HG02840 (cell line): ENCODE data around the gene METTL2B.
"Not testable (repeated sequence)": the region's sequence is repeated elsewhere in the genome, so short reads cannot be mapped to it uniquely, and the experiment has no call there.

Source experiments
- ATAC-seq: cut with Tn5 transposase; IDR thresholded peaks from one replicate; pipeline ENCODE4 v1.9.1; 2021; ENCODE audit warnings: mild to moderate bottlenecking, moderate library complexity, moderate number of reproducible peaks; ENCODE audit not compliant: unreplicated experiment, low FRiP score

METTL2B gene

DNA sequence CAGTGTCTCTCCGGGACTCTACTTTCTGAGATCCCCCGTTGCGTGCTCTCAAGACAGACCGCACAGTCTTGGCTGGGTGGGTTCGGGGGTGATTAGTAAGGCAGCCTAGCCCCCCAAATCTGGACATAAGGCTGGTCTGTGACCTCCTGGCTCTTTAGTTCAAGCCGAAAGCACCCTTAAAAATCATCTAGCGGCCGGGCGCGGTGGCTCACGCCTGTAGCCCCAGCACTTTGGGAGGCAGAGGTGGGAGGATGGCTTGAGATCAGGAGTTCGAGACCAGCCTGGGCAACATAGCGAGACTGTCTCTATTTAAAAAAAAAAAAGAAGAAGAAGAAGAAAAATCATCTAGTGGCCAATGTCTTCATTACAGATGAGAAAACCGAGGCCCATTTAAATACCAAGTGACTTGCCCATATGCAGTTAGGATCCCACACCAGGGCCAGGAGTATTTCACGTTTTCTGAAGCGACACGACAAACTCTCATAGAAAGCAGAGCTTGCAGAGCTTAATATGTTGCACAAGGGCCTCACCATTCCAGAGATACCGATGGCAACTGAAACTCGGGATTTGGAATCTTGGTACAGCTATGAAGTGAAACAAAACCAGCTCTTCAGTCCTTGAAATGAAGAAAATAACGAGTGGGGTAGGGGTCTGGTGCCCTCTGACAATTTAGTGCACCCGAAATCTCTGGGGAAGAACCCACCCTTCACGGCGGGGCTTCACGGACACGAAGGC is 21.6 kb upstream of the METTL2B start:
- ATAC-seq, result no peak

DNA sequence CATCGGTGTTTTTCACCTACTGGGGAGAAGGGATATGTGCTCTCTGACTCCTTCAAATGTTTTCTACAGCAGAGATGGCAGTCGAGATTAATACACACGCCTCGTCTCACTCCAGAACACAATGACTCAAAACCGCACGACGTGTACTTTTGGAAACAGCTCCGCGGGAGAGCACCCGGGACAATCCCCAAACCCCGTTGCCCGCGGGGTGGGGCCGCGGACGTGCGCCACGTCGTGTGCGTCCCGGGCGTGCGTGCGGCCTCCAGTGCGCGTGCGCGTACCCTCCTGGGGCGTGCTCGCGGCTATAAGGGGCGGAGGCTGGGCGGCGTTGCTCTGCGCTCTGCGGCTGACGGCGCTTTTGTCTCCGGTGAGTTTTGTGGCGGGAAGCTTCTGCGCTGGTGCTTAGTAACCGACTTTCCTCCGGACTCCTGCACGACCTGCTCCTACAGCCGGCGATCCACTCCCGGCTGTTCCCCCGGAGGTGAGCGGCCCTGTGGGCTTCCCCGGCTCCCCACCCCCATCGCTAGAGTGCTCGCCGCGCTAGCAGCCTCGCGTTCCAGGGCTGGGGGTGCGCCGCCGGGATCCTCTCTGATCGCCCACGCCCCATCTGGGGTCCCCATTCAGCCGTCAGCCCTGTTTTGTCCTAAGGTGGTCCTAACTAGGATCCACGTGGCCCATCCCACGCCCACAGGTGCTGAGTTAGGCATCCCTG is 20.8 kb upstream of the METTL2B start, which contains the start of gene HILPDA:
TSS of gene HILPDA (plus strand) at position 336 of the 712 bp plus-strand sequence. CDS start 1,391 bp downstream, outside the sequence.
- peak; percentile 70 for ATAC-seq

DNA sequence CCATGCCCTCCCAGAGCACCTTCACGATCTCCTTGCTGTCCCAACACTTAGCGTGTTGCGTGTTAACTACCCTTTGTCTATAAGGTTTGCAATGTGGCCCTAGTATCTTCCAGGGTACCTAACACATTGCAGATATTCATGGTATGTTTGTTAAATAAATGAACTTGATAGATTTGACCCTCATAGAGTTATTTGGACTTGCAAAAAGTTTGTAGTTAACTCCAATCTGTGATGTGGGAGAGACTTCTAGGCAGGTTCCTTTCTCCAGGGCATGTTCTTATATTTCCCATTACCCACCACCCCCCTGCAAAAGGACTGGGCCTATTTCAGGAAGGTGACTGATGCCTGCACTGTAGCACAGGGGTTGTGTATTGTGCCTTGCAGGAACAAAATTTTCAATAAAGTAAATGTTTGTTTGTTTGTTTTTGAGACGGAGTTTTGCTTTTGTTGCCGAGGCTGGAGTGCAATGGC is 20.3 kb upstream of the METTL2B start:
- no peak for ATAC-seq

DNA sequence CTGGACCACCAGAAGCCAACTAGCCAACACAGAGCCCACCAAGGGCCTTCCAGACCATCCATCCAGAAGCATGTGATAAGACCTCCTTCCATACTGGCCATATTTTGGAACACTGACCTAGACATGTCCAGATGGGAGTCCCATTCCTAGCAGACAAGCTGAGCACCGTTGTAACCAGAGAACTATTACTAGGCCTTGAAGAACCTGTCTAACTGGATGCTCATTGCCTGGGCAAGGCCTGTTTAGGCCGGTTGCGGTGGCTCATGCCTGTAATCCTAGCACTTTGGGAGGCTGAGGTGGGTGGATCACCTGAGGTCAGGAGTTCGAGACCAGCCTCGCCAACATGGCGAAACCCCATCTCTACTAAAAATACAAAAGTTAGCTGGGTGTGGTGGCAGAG is 19.2 kb upstream of the METTL2B start:
- ATAC-seq, result not testable (repeated sequence)

DNA sequence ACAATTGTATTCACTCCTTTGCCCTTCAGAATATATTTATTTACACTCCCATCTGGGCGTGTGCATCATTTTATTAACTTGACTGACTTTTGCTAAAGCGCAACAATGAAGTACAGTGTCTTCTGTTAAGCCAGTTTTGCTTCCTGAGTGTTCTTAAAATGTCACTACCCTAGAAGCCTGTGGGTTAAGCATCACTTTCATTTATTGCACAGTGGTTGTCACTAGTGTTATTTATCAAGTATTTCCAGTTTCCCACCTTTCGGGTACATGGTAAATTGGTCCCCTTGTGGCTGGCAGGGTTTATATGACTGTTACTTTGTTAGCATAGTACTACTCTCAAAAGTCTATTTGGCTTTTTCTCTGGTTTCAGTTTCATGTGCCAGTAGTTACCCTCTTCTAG is 17.6 kb upstream of the METTL2B start:
- peak; percentile 14 for ATAC-seq

DNA sequence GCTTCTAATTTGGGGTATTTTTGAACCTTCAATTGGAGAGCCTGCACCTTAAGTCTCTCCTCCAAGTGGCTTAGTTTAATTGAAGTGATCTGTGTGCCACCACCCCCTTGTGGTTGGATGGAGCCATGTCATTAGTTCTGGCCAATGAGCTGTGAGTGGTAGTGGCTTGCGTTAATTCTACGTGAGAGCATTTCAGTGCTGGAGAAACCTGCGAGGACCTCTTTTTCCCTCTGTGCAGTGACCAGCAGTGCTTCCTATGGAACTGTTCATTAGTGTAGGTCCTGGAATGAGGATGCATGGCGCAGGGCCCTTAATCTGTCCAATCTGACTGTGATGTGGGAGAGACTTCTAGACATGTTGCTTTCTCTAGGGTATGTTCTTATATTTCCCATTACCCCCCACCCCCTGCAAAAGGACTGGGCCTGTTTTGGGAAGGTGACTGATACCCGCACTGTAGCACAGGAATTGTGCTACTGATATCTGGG is 17.1 kb upstream of the METTL2B start:
- peak; percentile 42 for ATAC-seq

DNA sequence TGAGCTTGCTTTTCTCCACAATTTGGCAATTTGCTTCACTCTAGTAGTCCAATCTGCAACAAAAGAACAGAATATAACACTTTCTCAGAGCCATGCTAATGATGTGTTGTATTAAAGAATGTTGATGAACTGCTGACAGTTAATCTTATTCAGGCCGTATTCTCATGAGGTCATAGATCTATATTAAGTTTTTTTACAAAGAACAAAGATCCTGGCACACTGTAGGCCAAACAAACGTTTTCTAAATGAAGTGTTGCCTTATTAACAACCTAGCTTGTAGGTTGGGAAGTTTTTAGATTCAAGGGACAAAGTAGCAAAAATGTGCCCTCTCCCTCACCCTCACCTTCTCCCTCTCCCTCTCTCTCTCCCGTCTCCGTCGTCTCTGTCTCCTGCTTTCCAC is 14.1 kb upstream of the METTL2B start:
- ATAC-seq, result no peak

DNA sequence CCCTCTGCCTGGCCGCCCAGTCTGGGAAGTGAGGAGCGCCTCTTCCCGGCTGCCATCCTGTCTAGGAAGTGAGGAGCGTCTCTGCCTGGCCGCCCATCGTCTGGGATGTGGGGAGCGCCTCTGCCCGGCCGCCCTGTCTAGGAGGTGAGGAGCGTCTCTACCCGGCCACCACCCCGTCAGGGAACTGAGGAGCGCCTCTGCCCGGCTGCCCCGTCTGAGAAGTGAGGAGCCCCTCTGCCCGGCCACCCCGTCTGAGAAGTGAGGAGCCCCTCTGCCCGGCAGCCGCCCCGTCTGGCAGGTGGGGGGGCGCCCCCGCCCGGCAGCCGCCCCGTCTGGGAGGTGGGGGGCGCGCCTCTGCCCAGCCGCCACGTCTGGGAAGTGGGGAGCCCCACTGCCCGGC is 13.2 kb upstream of the METTL2B start:
- ATAC-seq, result not testable (repeated sequence)

DNA sequence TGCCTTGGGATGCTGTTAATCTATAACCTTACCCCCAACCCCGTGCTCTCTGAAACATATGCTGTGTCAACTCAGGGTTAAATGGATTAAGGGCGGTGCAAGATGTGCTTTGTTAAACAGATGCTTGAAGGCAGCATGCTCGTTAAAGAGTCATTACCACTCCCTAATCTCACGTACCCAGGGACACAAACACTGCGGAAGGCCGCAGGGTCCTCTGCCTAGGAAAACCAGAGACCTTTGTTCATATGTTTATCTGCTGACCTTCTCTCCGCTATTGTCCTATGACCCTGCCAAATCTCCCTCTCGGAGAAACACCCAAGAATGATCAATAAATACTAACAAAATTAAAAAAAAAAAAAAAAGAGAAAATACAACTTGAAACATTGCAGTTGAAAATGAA is 12.6 kb upstream of the METTL2B start:
- ATAC-seq, result not testable (repeated sequence)

DNA sequence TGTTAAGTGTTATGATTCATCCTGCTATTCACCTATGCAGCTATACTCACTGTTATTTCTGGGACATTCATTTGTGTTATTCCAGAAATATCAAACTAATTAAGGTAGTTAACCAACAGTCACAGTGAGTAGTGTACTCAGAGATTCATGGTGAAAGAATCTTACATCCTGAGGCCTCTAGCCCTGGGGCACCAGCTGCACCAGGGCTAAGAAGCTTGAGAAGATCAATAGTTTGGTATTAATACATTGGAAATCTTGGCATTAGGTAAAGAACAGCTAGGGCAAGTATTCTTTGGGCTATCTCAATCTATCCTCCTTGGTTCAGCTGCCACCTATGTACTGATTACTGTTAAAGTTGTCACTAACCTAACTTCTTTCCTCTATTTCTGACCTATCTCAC is 9.7 kb upstream of the METTL2B start:
- not testable (repeated sequence) for ATAC-seq

DNA sequence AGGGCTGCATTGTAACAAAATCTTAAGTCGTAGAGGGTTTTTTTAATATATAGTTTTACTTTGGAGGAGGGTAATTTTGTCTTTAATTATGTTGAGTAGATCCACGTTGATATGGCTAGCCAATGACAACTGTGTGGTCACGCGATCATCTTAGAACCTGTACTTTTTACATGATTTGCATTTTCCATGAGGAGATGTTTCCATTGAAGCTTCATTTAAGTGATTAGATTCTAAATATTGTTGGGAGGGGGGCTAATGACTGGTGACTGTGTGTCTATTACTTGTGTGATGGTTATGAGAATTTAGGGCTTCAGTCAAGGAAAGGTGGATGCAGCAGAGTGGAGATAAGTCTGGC is 765 bp downstream of the METTL2B start:
- ATAC-seq, result not testable (repeated sequence)

DNA sequence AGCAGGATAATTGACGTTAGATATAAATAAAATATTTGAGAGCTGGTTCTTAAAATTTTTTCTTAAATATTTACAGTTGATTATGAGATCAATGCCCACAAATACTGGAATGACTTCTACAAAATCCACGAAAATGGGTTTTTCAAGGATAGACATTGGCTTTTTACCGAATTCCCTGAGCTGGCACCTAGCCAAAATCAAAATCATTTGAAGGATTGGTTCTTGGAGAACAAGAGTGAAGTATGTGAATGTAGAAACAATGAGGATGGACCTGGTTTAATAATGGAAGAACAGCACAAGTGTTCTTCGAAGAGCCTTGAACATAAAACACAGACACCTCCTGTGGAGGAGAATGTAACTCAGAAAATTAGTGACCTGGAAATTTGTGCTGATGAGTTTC is 2.5 kb downstream of the METTL2B start:
- ATAC-seq, result not testable (repeated sequence)

DNA sequence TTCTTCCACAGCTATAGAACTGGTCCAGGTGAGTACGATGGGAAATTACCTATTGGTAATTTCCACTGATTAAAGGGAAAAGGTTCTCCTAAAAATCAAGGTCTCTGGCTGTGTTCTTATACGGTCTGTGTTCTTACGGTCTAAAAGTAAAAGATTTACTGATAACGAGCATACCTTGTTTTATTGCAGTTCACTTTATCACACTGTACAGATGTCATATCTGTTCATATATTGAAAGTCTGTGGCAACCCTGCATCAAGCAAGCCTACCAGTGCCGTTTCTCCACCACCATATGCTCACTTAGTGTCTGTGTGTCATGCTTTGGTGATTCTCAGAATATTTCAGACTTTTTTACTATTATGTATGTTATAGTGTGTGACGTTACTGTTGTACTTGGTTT is 11.6 kb downstream of the METTL2B start:
- not testable (repeated sequence) for ATAC-seq

DNA sequence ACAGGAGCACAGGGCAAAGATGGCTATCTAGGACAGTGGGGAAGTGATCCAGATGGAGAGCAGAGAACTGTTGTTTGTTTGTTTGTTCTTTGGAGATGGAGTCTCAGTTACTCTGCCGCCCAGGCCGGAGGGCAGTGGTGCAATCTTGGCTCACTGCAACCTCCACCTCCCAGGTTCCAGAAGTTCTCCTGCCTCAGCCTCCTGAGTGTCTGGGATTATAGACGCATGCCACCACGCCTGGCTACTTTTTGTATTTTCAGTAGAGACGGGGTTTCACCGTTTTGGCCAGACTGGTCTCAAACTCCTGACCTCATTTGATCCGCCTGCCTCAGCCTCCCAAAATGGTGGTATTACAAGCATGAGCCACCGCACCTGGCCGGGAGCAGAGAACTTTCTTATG is 20.9 kb downstream of the METTL2B start:
- ATAC-seq, result no peak

DNA sequence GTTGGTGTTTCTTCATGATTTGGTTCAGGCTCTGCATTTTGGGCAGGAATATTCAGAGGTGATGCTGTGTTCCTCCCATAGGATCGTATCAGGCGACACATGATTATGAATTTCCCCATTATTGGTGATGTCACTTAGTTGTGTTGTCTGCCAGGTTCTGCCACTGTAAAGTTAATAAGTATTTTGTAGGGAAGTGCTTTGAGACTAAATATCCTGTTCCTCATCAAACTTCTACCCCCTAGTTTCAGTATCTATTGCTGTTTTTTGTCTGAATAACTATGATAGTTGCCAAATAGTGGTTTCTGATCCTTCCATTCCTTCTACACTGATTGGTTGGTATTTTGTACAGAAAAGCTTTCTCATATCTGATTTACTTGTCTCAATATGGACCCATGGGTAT is 28.9 kb downstream of the METTL2B start:
- ATAC-seq, result not testable (repeated sequence)

DNA sequence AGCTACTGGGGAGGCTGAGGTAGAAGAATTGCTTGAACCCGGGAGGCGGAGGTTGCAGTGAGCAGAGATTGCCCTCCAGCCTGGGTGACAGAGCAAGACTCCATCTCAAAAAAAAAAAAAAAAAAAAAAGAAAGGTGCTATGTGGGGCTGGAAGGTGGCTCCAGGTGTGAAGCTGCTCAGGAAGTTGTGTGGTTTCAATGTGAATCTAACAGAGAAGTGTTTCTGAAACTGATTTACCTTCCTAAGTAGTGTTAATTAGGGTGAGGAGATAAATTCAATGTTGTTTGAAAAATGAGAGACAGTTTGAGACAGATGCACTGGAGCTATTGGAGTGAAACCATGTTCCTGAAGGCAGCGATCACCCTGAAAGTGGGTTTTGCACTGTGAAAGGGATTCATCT is 30.3 kb downstream of the METTL2B start:
- not testable (repeated sequence) for ATAC-seq

DNA sequence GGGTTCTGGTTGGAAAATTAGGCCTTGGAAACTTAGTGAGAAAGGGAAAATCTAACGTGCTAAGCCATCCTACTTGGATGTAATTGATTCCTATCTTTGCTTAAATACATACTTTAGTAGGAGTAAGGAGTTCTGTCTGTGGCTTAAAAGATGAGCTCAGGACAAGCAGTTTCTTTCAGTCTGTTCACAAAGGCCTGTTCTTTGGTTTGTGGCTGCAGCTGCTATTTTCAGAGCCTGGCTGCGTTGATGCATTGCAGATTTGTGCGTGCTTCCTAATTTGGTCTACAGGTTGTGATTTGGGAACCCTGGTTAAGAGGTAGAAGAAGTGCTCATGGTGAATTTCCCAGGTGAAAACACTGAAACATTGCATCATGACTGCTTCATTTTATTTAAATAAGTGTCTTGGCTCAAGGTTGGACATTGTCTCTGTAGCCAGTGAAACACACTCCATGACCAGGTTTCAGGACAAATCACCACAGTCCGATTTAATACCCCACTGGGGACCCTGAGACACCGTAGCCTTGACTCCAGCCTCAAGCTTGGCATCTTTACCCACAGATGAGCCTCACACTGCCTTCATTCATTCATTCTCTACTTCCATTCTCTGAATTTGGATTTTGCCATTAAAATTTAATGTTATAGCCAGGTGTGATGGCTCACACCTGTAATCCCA is 30.9 kb downstream of the METTL2B start:
- not testable (repeated sequence) for ATAC-seq

DNA sequence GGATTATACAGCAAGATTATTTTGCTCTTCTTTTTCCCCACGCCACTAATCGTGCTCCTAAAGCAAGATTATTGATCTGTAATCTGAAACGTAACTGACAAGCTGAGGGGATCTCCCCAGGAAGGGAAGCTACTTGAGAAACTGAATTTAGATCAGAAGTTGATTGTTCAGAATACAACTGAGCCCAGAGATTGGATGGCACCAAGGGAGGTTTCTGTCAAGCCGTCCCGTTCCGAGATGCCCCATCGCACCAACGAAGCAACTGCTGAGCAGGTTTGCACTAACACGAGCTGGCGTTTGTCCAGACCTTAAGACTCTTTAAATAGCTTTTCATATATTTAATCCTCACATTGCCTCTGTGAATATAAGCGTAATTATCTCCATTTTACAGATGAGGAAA is 35.1 kb downstream of the METTL2B start:
- ATAC-seq, result not testable (repeated sequence)

DNA sequence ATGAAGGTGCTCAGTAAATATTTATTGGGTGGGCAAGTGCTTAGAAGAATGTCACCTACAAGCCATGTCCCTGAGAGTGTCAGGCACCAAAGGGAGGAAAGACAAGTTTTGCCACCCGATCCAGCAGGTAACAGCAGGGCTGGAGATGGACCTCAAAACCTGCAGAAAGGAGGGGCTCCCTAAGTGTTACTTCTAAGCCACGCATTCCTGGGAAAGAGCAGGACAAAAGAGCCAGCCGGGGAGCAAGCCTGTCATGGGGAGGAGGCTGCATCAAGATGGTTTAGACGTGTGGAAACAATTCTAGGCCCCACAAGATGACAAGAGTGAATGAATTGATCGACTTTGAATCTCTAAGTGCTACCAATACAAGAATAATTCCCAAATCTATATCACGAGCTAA is 38.7 kb downstream of the METTL2B start:
- not testable (repeated sequence) for ATAC-seq

DNA sequence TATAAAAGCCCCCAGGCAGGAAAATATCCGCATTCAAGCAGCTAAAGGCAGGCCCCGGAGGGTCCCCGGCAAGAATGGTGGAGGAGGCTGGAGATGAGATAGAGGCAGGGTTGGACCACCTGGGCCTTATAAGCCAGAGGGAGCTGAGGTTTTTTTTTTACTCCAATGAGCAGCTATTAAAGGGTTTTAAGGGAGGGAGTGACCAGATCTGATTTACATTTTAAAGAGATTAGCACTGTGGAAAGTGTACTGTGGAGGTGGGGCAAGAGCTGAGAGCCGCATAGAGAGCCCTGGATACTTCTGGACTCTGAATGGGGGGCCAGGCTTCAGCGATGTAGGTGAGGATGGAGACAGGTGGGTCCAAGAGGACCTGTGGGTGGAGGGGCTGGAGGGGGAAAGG is 40.5 kb downstream of the METTL2B start:
- not testable (repeated sequence) for ATAC-seq
